Measurements from ENCODE around the gene KIAA0825.
"Not testable (repeated sequence)": the region's sequence is repeated elsewhere in the genome, so short reads cannot be mapped to it uniquely, and the experiment has no call there.

KIAA0825 gene

GRCh38 chr5:94116317-94116716 is 502.1 kb downstream of the KIAA0825 start:
- DNase-seq (ENCODE audit: low read depth in 1 of 2, low spot score in 1 of 2), result not testable (repeated sequence)

DNA sequence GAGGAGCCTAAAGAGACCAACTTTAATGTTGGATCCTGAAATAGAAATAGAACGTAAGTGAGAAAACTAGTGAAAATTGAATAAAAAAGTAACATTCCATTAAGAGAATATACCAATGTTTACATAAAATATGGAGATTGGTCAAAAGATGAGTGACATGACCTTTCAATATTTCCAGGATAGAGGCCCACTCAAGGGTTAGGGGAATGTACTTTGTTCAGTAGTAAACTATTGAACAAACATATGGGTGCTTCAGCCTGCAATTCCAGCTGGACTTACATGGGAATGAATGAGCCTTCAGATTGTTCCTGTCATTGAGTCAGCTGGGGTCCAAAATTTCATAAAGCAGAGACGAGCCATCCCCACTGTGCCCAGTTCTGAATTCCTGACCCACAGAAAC is 505.3 kb downstream of the KIAA0825 start:
- DNase-seq (ENCODE audit: low read depth in 1 of 2, low spot score in 1 of 2), result no peak

- DNase-seq (ENCODE audit: low read depth in 1 of 2, low spot score in 1 of 2), result peak; percentile 75 to 87
These were observed 507.0 kb downstream of the KIAA0825 start for GRCh38 chr5:94111209-94112004.

- DNase-seq (ENCODE audit: low read depth in 1 of 2, low spot score in 1 of 2), result no peak
These were observed 514.7 kb downstream of the KIAA0825 start for GRCh38 chr5:94103514-94104245.
